ENCODE measurements around the gene VAV2. TPM values are rescaled to one million over a fixed set of nuclear protein-coding genes. Genes with fewer than 3 reads are reported as not detected.

The VAV2 gene
- total RNA-seq, 1 experiment from 2014 or later, result 9.7 TPM

DNA sequence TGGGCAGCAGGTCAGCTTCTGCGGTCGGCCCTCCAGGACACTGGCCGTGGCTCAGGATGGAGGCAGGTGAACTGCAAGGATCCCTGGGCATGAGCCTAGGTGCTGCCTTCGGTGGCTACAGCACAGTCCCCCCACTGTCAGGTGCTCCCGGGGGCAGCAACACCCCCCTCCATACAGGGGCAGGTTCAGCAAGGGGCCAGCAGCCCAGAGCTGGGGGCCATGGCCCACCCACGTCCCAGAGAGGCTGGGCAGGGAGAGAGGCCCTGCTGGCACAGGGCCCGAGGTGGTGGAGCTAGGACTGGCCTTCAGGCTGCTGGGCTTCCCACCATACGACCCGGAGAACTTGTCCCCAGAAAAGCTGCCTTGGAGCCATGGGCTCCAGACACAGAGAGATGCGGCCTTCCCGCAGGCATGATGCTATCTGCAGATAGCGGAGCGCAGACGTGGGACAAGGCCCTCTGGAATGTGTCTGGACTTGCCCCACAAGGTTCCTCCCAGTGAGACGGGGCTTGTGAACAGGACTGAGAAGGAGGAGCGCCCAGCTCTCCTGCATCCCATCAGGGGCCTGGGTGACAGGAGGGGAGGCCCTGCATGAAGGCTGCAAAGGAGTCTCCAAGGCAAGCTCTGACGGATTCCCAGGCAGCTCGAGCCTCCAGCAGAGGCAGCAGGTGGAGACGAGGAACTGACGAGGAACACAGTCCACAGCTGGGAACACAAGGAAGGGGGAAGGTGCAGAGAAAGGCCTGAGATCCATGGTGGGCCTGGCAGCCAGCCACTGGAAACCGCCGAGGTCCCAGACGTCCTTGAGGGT is 111.1 kb downstream of the VAV2 start:
- Histone ChIP-seq H3K4me2 (ENCODE audit: low read length) (no peak overlapping the region), H2AFZ (ENCODE audit: low read length) (no peak overlapping the region), H3K27me3 (ENCODE audit: low read length) (no peaks in the 10 kb centered on the region), H3K36me3 (ENCODE audit: low read depth, low read length) (no peaks in the 10 kb centered on the region), H3K79me2 (ENCODE audit: low read length) (peaks cover 4% of the 10 kb centered on the region; the same call in 1 of the 2 replicates), H3F3A (ENCODE audit: low read length, unreplicated experiment) (no peaks in the 10 kb centered on the region), H3K9ac (ENCODE audit: low read length) (no peak overlapping the region), H3K4me3 (ENCODE audit: low read length) (no peak overlapping the region), H3K4me1 (ENCODE audit: insufficient read depth, low read length) (no peaks in the 10 kb centered on the region), H3K27ac (ENCODE audit: low read length) (no peak overlapping the region), H3K9me3 (ENCODE audit: low read length) (no peaks in the 10 kb centered on the region), H4K20me1 (ENCODE audit: low read length) (no peaks in the 10 kb centered on the region), H3K9me2 (replicated peaks; ENCODE audit: low read length) (no peaks in the 10 kb centered on the region)
- ATAC-seq, result no peak
- TF ChIP-seq, protein P1, sequence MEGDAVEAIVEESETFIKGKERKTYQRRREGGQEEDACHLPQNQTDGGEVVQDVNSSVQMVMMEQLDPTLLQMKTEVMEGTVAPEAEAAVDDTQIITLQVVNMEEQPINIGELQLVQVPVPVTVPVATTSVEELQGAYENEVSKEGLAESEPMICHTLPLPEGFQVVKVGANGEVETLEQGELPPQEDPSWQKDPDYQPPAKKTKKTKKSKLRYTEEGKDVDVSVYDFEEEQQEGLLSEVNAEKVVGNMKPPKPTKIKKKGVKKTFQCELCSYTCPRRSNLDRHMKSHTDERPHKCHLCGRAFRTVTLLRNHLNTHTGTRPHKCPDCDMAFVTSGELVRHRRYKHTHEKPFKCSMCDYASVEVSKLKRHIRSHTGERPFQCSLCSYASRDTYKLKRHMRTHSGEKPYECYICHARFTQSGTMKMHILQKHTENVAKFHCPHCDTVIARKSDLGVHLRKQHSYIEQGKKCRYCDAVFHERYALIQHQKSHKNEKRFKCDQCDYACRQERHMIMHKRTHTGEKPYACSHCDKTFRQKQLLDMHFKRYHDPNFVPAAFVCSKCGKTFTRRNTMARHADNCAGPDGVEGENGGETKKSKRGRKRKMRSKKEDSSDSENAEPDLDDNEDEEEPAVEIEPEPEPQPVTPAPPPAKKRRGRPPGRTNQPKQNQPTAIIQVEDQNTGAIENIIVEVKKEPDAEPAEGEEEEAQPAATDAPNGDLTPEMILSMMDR (conservative IDR thresholded peaks at IDR 0.05; ENCODE audit: low read depth, low read length), result no peak
- TF ChIP-seq EZH2 (IDR thresholded peaks at IDR 0.05; ENCODE audit: low read length, unreplicated experiment) (no peak), EZH2phosphoT487 (IDR thresholded peaks at IDR 0.05; ENCODE audit: borderline replicate concordance, low read length) (no peak)
- ChIA-PET POLR2A (ENCODE audit: unreplicated experiment) (interaction anchor here (0.6 kb wide), 1 partner anchor 106 kb away, joined by 3 read pairs; no protein-coding TSS in a partner anchor), CTCF (no interaction called here)
- no peak for DNase-seq
- intact Hi-C loops (cut with micrococcal nuclease), result no loop called here
- no TSS peak for BruUV-seq (replicated peaks)

DNA sequence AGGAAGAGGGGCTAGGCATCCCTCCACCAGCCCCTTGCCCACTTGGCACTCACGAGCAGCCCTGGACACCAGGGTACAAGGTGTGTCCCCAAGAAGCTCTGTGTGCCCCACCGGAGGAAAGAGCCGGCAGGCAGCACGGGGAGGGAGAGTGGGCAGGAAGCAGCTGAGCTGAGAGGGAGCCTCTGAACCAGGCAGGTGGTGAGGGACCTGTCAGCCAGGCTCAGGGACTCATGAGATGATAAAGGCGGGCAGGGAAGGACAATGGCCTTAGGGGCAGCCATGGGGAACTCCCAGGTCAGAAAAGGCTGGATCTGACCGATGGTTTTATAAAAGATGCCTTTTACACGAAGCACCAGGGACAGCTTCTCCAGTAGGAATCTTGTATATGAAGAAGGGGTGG is 112.0 kb downstream of the VAV2 start:
- H3F3A ChIP-seq (ENCODE audit: low read length, unreplicated experiment), result no peaks in the 10 kb centered on the region
- ChIA-PET CTCF (no interaction called here), POLR2A (ENCODE audit: unreplicated experiment) (no interaction called here)
- no peaks in the 10 kb centered on the region for H3K9me3 ChIP-seq (ENCODE audit: low read length)
- no peaks in the 10 kb centered on the region for H3K9me2 ChIP-seq (replicated peaks; ENCODE audit: low read length)
- H3K4me1 ChIP-seq (ENCODE audit: insufficient read depth, low read length), result peaks cover 4% of the 10 kb centered on the region
- ATAC-seq (no peak), DNase-seq (no peak)
- no peak overlapping the region for H3K4me2 ChIP-seq (ENCODE audit: low read length)
- H3K27me3 ChIP-seq (ENCODE audit: low read length), result no peaks in the 10 kb centered on the region
- no TSS peak for BruUV-seq (replicated peaks)
- no peak overlapping the region for H3K4me3 ChIP-seq (ENCODE audit: low read length)
- H3K9ac ChIP-seq (ENCODE audit: low read length), result no peak overlapping the region
- H3K79me2 ChIP-seq (ENCODE audit: low read length), result peaks cover 13% of the 10 kb centered on the region
- intact Hi-C loops (cut with micrococcal nuclease), result no loop called here
- no peak overlapping the region for H3K27ac ChIP-seq (ENCODE audit: low read length)
- no peaks in the 10 kb centered on the region for H4K20me1 ChIP-seq (ENCODE audit: low read length)
- TF ChIP-seq EZH2 (IDR thresholded peaks at IDR 0.05; ENCODE audit: low read length, unreplicated experiment) (no peak), EZH2phosphoT487 (IDR thresholded peaks at IDR 0.05; ENCODE audit: borderline replicate concordance, low read length) (no peak)
- TF ChIP-seq, protein P1 (conservative IDR thresholded peaks at IDR 0.05; ENCODE audit: low read depth, low read length), result no peak
- no peaks in the 10 kb centered on the region for H3K36me3 ChIP-seq (ENCODE audit: low read depth, low read length)
- no peak overlapping the region for H2AFZ ChIP-seq (ENCODE audit: low read length)

DNA sequence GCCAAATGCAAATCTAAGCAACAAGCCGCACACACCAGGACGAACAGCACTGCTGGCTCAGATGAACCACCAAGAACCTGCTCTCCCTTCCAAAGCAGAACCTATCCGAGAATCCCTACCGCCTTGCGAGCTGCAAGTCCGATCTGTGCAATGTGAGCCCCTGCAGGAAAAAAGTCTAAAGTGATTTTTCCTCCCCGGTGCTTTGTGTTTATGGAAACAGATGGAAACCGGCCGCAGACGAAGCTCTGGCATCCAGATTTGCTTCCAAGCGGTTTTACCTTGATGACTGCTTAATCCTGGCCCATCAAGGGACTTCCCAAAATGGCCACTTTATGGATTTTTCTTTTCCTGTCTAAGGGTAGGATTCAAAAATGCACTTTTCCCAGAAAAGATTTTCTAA is 112.5 kb downstream of the VAV2 start:
- Histone ChIP-seq H4K20me1 (ENCODE audit: low read length) (no peaks in the 10 kb centered on the region), H3K9me3 (ENCODE audit: low read length) (no peaks in the 10 kb centered on the region), H3K9ac (ENCODE audit: low read length) (no peak overlapping the region), H3K27ac (ENCODE audit: low read length) (no peak overlapping the region), H3K4me3 (ENCODE audit: low read length) (no peak overlapping the region), H3K4me2 (ENCODE audit: low read length) (no peak overlapping the region), H3F3A (ENCODE audit: low read length, unreplicated experiment) (no peaks in the 10 kb centered on the region), H3K36me3 (ENCODE audit: low read depth, low read length) (no peaks in the 10 kb centered on the region), H2AFZ (ENCODE audit: low read length) (no peak overlapping the region), H3K27me3 (ENCODE audit: low read length) (no peaks in the 10 kb centered on the region), H3K9me2 (replicated peaks; ENCODE audit: low read length) (no peaks in the 10 kb centered on the region), H3K79me2 (ENCODE audit: low read length) (peaks cover 18% of the 10 kb centered on the region), H3K4me1 (ENCODE audit: insufficient read depth, low read length) (peaks cover 9% of the 10 kb centered on the region)
- ATAC-seq (no peak), DNase-seq (no peak)
- no TSS peak for BruUV-seq (replicated peaks)
- intact Hi-C loops (cut with micrococcal nuclease), result no loop called here
- CTCF ChIA-PET, result no interaction called here
- POLR2A ChIA-PET (ENCODE audit: unreplicated experiment), result no interaction called here
- no peak for TF ChIP-seq EZH2phosphoT487 (IDR thresholded peaks at IDR 0.05; ENCODE audit: borderline replicate concordance, low read length)
